RWPE2 (cell line): ENCODE data around the gene PIGT.
A peak's percentile ranks its signal among the peaks of the same experiment; 100 is the strongest.

Experiments used
- ATAC-seq: fragments of 200-7000 bp; cut with Tn5 transposase; 3 replicates; pipeline ENCODE4 v1.9.1; 2021; ENCODE audit warnings: low read depth
- DNase-seq: peaks from one replicate; pipeline ENCODE4 v3.0.0-alpha.2; 2020; ENCODE audit warnings: low spot score
- H3K27ac ChIP-seq: fragments of 450-650 bp; 2 replicates; pipeline ENCODE4 v1.5.1; 2017; ENCODE audit warnings: mild to moderate bottlenecking; ENCODE audit not compliant: poor library complexity, severe bottlenecking
- H3K27me3 ChIP-seq: fragments of 250-450 bp; sonication (Bioruptor Pico); 2 replicates; pipeline ENCODE4 v1.5.1; 2021; ENCODE audit warnings: mild to moderate bottlenecking, moderate library complexity; ENCODE audit not compliant: insufficient read depth, poor library complexity, severe bottlenecking
- H3K36me3 ChIP-seq: fragments of 250-450 bp; sonication (Bioruptor Pico); 2 replicates; pipeline ENCODE4 v1.5.1; 2020; ENCODE audit warnings: low read depth, mild to moderate bottlenecking, moderate library complexity
- H3K4me1 ChIP-seq: fragments of 250-450 bp; sonication (Bioruptor Pico); 2 replicates; pipeline ENCODE4 v1.5.1; 2021; ENCODE audit warnings: mild to moderate bottlenecking, moderate library complexity; ENCODE audit not compliant: insufficient read depth, poor library complexity, severe bottlenecking
- H3K4me3 ChIP-seq: fragments of 250-450 bp; sonication (Bioruptor Pico); 2 replicates; pipeline ENCODE4 v1.5.1; 2021; ENCODE audit warnings: mild to moderate bottlenecking, moderate library complexity; ENCODE audit not compliant: severe bottlenecking
- H3K9me3 ChIP-seq: fragments of 250-450 bp; sonication (Bioruptor Pico); 2 replicates; pipeline ENCODE4 v1.5.1; 2021; ENCODE audit warnings: mild to moderate bottlenecking, moderate library complexity; ENCODE audit not compliant: severe bottlenecking
- TF ChIP-seq, protein P1 (sequence below): fragments of 450-650 bp; IDR thresholded peaks from one replicate; pipeline ENCODE4 v1.5.1; 2017; ENCODE audit warnings: mild to moderate bottlenecking, moderate library complexity; ENCODE audit not compliant: poor library complexity, severe bottlenecking

The PIGT gene

GRCh38 chr20:45395114-45395415 is 20.9 kb upstream of the PIGT start:
- H3K4me1 ChIP-seq, result no peaks in the 10 kb centered on the region
- TF ChIP-seq, protein P1, sequence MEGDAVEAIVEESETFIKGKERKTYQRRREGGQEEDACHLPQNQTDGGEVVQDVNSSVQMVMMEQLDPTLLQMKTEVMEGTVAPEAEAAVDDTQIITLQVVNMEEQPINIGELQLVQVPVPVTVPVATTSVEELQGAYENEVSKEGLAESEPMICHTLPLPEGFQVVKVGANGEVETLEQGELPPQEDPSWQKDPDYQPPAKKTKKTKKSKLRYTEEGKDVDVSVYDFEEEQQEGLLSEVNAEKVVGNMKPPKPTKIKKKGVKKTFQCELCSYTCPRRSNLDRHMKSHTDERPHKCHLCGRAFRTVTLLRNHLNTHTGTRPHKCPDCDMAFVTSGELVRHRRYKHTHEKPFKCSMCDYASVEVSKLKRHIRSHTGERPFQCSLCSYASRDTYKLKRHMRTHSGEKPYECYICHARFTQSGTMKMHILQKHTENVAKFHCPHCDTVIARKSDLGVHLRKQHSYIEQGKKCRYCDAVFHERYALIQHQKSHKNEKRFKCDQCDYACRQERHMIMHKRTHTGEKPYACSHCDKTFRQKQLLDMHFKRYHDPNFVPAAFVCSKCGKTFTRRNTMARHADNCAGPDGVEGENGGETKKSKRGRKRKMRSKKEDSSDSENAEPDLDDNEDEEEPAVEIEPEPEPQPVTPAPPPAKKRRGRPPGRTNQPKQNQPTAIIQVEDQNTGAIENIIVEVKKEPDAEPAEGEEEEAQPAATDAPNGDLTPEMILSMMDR, result no peak
- ATAC-seq (no peak), DNase-seq (no peak)
- H3K9me3 ChIP-seq, result peaks cover 8% of the 10 kb centered on the region
- no peaks in the 10 kb centered on the region for H3K27me3 ChIP-seq
- no peaks in the 10 kb centered on the region for H3K36me3 ChIP-seq
- H3K27ac ChIP-seq, result no peak overlapping the region
- H3K4me3 ChIP-seq, result no peak overlapping the region

- H3K27me3 ChIP-seq, result no peaks in the 10 kb centered on the region
- H3K9me3 ChIP-seq, result peaks cover 21% of the 10 kb centered on the region
- TF ChIP-seq, protein P1, result no peak
- H3K4me3 ChIP-seq, result no peak overlapping the region
- ATAC-seq, result no peak
- H3K4me1 ChIP-seq, result no peaks in the 10 kb centered on the region
- no peak for DNase-seq
- no peaks in the 10 kb centered on the region for H3K36me3 ChIP-seq
- H3K27ac ChIP-seq, result no peak overlapping the region
Measured at GRCh38 chr20:45399018-45399417, 16.9 kb upstream of the PIGT start.

GRCh38 chr20:45400346-45401031 is 15.5 kb upstream of the PIGT start:
- Histone ChIP-seq H3K27me3 (no peaks in the 10 kb centered on the region), H3K4me3 (no peak overlapping the region), H3K36me3 (no peaks in the 10 kb centered on the region), H3K9me3 (peaks cover 21% of the 10 kb centered on the region), H3K4me1 (no peaks in the 10 kb centered on the region), H3K27ac (no peak overlapping the region)
- peak; percentile 48 for DNase-seq
- ATAC-seq, result no peak
- TF ChIP-seq, protein P1, result no peak

- no peak overlapping the region for H3K4me3 ChIP-seq
- no peaks in the 10 kb centered on the region for H3K4me1 ChIP-seq
- H3K27me3 ChIP-seq, result no peaks in the 10 kb centered on the region
- no peak for DNase-seq
- TF ChIP-seq, protein P1, result no peak
- H3K27ac ChIP-seq, result no peak overlapping the region
- H3K36me3 ChIP-seq, result peaks cover 3% of the 10 kb centered on the region; the same call in 1 of the 2 replicates
- H3K9me3 ChIP-seq, result peaks cover 21% of the 10 kb centered on the region
- no peak for ATAC-seq
Measured at GRCh38 chr20:45402946-45403345, 13.0 kb upstream of the PIGT start.

DNA sequence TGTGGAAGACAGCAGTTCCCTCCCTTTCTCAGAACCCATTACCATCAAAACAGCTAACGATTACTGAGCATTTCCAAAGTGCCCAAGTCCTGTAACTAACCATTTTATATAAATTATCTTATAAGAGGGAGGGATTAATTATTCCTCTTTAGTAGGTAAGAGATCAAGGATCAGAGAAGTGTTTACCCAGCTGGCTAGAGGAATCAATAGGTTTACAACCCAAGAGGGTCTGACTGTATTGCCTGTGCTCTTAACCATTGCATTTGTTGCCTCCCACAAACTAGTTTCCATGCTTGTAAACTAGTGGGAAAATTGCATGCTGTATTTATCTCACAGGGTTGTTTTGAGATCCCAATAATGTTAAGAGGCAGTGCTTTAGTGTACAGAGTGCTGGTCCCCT is 11.5 kb upstream of the PIGT start:
- H3K4me3 ChIP-seq, result no peak overlapping the region
- ATAC-seq (no peak), DNase-seq (no peak)
- H3K9me3 ChIP-seq, result peaks cover 16% of the 10 kb centered on the region
- peaks cover 16% of the 10 kb centered on the region for H3K36me3 ChIP-seq
- no peaks in the 10 kb centered on the region for H3K27me3 ChIP-seq
- no peak overlapping the region for H3K27ac ChIP-seq
- TF ChIP-seq, protein P1, result no peak
- no peaks in the 10 kb centered on the region for H3K4me1 ChIP-seq
